HepG2 (cell line): ENCODE data around the gene ASPHD1. TPM values are rescaled to one million over a fixed set of nuclear protein-coding genes. Genes with fewer than 3 reads are reported as not detected.

Experiments
- ATAC-seq: fragments of 200-7000 bp; cut with Tn5 transposase; 3 replicates; pipeline ENCODE4 v1.9.1; 2020; ENCODE audit warnings: mild to moderate bottlenecking, moderate library complexity
- BruUV-seq: library from RNA; stranded (reverse); fragments of 400-500 nt; replicated peaks from 2 replicates; lab custom pipeline; 2021; lab: Mats Ljungman, UMichigan
- CTCF ChIA-PET: fragments of 300-600 bp; formaldehyde crosslinking; extraction: SDS; loops from one replicate; lab custom pipeline; 2021; ENCODE audit warnings: low total read pairs, inconsistent platforms, low intra/inter-chr PET ratio; lab: Yijun Ruan, JAX
- POLR2A ChIA-PET: fragments of 350-600 bp; sonication (Branson Sonifier 250); formaldehyde crosslinking; loops from one replicate; lab custom pipeline; 2020; ENCODE audit warnings: antibody characterized with exemption, inconsistent platforms; lab: Yijun Ruan, JAX
- DNase-seq: peaks from one replicate; pipeline ENCODE4 v3.0.0-alpha.2; 2015; ENCODE audit warnings: low spot score
- FAIRE-seq: peaks from 3 replicates; lab custom pipeline; 2011; peaks lifted over from hg19 to GRCh38; lab: Jason Lieb, UNC
- H2AFZ ChIP-seq: one replicate; pipeline ENCODE4 v1.6.1; 2011; ENCODE audit warnings: low read length, inconsistent platforms
- H3K27ac ChIP-seq: fragments of 300-600 bp; 3 replicates; pipeline ENCODE4 v1.8.0; 2011; ENCODE audit warnings: mixed run types, mild to moderate bottlenecking, mixed read lengths, low read length, inconsistent platforms; ENCODE audit not compliant: insufficient read depth; ENCODE audit errors: extremely low read length
- H3K27me3 ChIP-seq, 2 experiments: fragments of 200-600 bp in 1 of 2; 2 replicates in 1 of 2; 3 replicates in 1 of 2; pipeline versions ENCODE4 v1.6.0 to v1.8.0; 2011; ENCODE audit warnings: low read length in 2 of 2, mild to moderate bottlenecking in 2 of 2, moderate library complexity in 2 of 2, inconsistent platforms in 1 of 2; ENCODE audit not compliant: insufficient read depth in 2 of 2, control insufficient read depth in 1 of 2
- H3K36me3 ChIP-seq, 2 experiments: fragments of 200-600 bp in 1 of 2; replicated peaks in 1 of 2; 2 replicates in 1 of 2; 3 replicates in 1 of 2; pipeline versions ENCODE4 v1.5.1 to v1.8.0; 2011; ENCODE audit warnings: low read length in 2 of 2, inconsistent platforms in 1 of 2; ENCODE audit not compliant: insufficient read depth in 2 of 2, control insufficient read depth in 1 of 2
- H3K4me1 ChIP-seq: 2 replicates; pipeline ENCODE4 v1.5.1; 2012; ENCODE audit warnings: low read length, inconsistent platforms; ENCODE audit not compliant: insufficient read depth
- H3K4me2 ChIP-seq: 2 replicates; pipeline ENCODE4 v1.6.0; 2011; ENCODE audit warnings: low read depth, low read length, inconsistent platforms
- H3K4me3 ChIP-seq, 3 experiments: fragments of 200-600 bp in 1 of 3; sonication (generic), shearing (Covaris generic) in 1 of 3; replicated peaks in 1 of 3; 2 replicates each; pipeline ENCODE4 v1.5.1; 2011 to 2016; ENCODE audit warnings: low read length in 3 of 3, inconsistent platforms in 2 of 3, low read depth in 2 of 3, mild to moderate bottlenecking in 2 of 3, control low read depth in 1 of 3, mixed read lengths in 1 of 3; ENCODE audit not compliant: insufficient read depth in 1 of 3
- H3K79me2 ChIP-seq: one replicate; pipeline ENCODE4 v1.6.1; 2011; ENCODE audit warnings: low read length, inconsistent platforms; ENCODE audit not compliant: insufficient read depth
- H3K9ac ChIP-seq: 2 replicates; pipeline ENCODE4 v1.6.0; 2011; ENCODE audit warnings: mild to moderate bottlenecking, low read depth, low read length, inconsistent platforms; ENCODE audit not compliant: insufficient read depth
- H3K9me3 ChIP-seq: 2 replicates; pipeline ENCODE4 v1.5.1; 2012; ENCODE audit warnings: mild to moderate bottlenecking, low read length
- H4K20me1 ChIP-seq: 2 replicates; pipeline ENCODE4 v1.6.0; 2011; ENCODE audit warnings: inconsistent platforms, mild to moderate bottlenecking, low read length, moderate library complexity; ENCODE audit not compliant: insufficient read depth
- CTCF ChIP-seq: sonication (generic); formaldehyde crosslinking; IDR thresholded peaks from 2 replicates; pipeline ENCODE4 v1.5.0; 2020; ENCODE audit warnings: mild to moderate bottlenecking, missing genetic modification reagents, moderate library complexity
- FIP1L1 ChIP-seq: fragments of 200-400 bp; formaldehyde crosslinking; IDR thresholded peaks from 2 replicates; pipeline ENCODE4 v1.6.1; 2018; ENCODE audit warnings: low read depth, mild to moderate bottlenecking, low read length, moderate library complexity, borderline replicate concordance; ENCODE audit not compliant: insufficient read depth
- GLMP ChIP-seq: sonication (generic); formaldehyde crosslinking; IDR thresholded peaks from 2 replicates; pipeline ENCODE4 v1.9.0; 2021; ENCODE audit warnings: missing genetic modification reagents, mild to moderate bottlenecking, borderline replicate concordance
- GPN1 ChIP-seq: sonication (generic); formaldehyde crosslinking; IDR thresholded peaks from 2 replicates; pipeline ENCODE4 v1.5.1; 2020; ENCODE audit warnings: missing genetic modification reagents, borderline replicate concordance
- HHEX ChIP-seq: IDR thresholded peaks from 2 replicates; pipeline ENCODE4 v1.6.1; 2016; ENCODE audit warnings: control low read depth
- MLLT10 ChIP-seq: sonication (generic); formaldehyde crosslinking; IDR thresholded peaks from 2 replicates; pipeline ENCODE4 v1.4.0; 2020; ENCODE audit warnings: missing genetic modification reagents
- SIX4 ChIP-seq: sonication (generic); formaldehyde crosslinking; IDR thresholded peaks from 2 replicates; pipeline ENCODE4 v1.4.0; 2020; ENCODE audit warnings: missing genetic modification reagents
- TCF7L2 ChIP-seq: IDR thresholded peaks from 2 replicates; pipeline ENCODE4 v1.6.1; 2011; ENCODE audit warnings: mild to moderate bottlenecking, low read depth, low read length, moderate library complexity
- ZBTB14 ChIP-seq: sonication (generic); formaldehyde crosslinking; IDR thresholded peaks from 2 replicates; pipeline ENCODE4 v1.4.0; 2020; ENCODE audit warnings: missing genetic modification reagents
- ZBTB49 ChIP-seq: sonication (generic); formaldehyde crosslinking; IDR thresholded peaks from 2 replicates; pipeline ENCODE4 v1.4.0; 2020; ENCODE audit warnings: missing genetic modification reagents, borderline replicate concordance
- ZBTB7B ChIP-seq: sonication (generic); formaldehyde crosslinking; IDR thresholded peaks from 2 replicates; pipeline ENCODE4 v1.4.0; 2020; ENCODE audit warnings: missing genetic modification reagents
- ZNF276 ChIP-seq: sonication (generic); formaldehyde crosslinking; IDR thresholded peaks from 2 replicates; pipeline ENCODE4 v1.4.0; 2020; ENCODE audit warnings: mild to moderate bottlenecking, low read depth, missing genetic modification reagents
- ZNF317 ChIP-seq: sonication (generic); formaldehyde crosslinking; IDR thresholded peaks from 2 replicates; pipeline ENCODE4 v1.5.0; 2020; ENCODE audit warnings: mild to moderate bottlenecking, missing genetic modification reagents
- ZNF354B ChIP-seq: sonication (generic); formaldehyde crosslinking; IDR thresholded peaks from 2 replicates; pipeline ENCODE4 v1.8.0; 2022; ENCODE audit warnings: mild to moderate bottlenecking, missing genetic modification reagents
- ZNF44 ChIP-seq: sonication (generic); formaldehyde crosslinking; IDR thresholded peaks from 2 replicates; pipeline ENCODE4 v1.5.1; 2020; ENCODE audit warnings: mild to moderate bottlenecking, missing genetic modification reagents
- ZNF691 ChIP-seq: sonication (generic); formaldehyde crosslinking; IDR thresholded peaks from 2 replicates; pipeline ENCODE4 v1.4.0; 2020; ENCODE audit warnings: missing genetic modification reagents, low read depth, mild to moderate bottlenecking, borderline replicate concordance
- WGBS: methylation state at CpG from one replicate; pipeline ENCODE4 v1.1.6; 2017; ENCODE audit warnings: low lambda C conversion rate; 5-methylcytosine and 5-hydroxymethylcytosine counted together
- in situ Hi-C: cut with HindIII; loops from 2 replicates; pipeline ENCODE4 v1.10.0; 2017; ENCODE audit warnings: low pct_unique_long_range_greater_than_20kb; ENCODE audit not compliant: extremely low pct_ligation_motif_present
- intact Hi-C: fragments of 100-400 bp; cut with micrococcal nuclease; formaldehyde crosslinking; loops from one replicate; pipeline ENCODE4 v1.10.0; 2022; ENCODE audit not compliant: unreplicated experiment
- polyA plus RNA-seq, 8 experiments: library from polyadenylated mRNA; depleted of rRNA in 3 of 8; stranded (reverse) in 7 of 8; unstranded in 1 of 8; fragments of >200 nt; fragmentation: Illumina TruSeq in 4 of 8; extraction: Trizol in 4 of 8; gene quantifications; 2 replicates each; pipeline versions ENCODE4 v1.2.1 to v1.2.3, GENCODE V29; 2011 to 2016; ENCODE audit warnings: low read depth in 4 of 8, missing spikeins in 1 of 8, mixed read lengths in 1 of 8; ENCODE audit not compliant: insufficient read depth in 1 of 8
- total RNA-seq, 5 experiments: library from RNA; depleted of rRNA; stranded (reverse); fragments of >200 nt; fragmentation: Illumina TruSeq; extraction: Trizol; gene quantifications; 2 replicates each; pipeline ENCODE4 v1.2.3, GENCODE V29; 2016; ENCODE audit warnings: low read depth in 1 of 5

Gene ASPHD1
- total and polyA plus RNA-seq, 2 of the 13 experiments (the other 11 are each of a cell fraction or from before 2014, with no cell fraction given), result 13.1 to 19.7 TPM

GRCh38 chr16:29947897-29948296 is 47.6 kb downstream of the ASPHD1 start:
- ChIA-PET CTCF (no interaction called here), POLR2A (no interaction called here)
- Histone ChIP-seq H3K9me3 (peaks cover 8% of the 10 kb centered on the region; the same call in 1 of the 2 replicates), H3K27ac (no peak overlapping the region), H4K20me1 (no peaks in the 10 kb centered on the region), H3K9ac (no peak overlapping the region), H3K79me2 (no peaks in the 10 kb centered on the region), H3K36me3 (no peaks in the 10 kb centered on the region), H3K27me3 (peaks cover 0 to 10% of the 10 kb centered on the region in 2 experiments; a peak in 1 of 5 replicates), H3K4me2 (no peak overlapping the region), H2AFZ (no peak overlapping the region), H3K4me1 (peaks cover 36% of the 10 kb centered on the region), H3K4me3 (no peak overlapping the region)
- 1% methylated on average over 2 of the region's 2 CpGs for WGBS
- DNase-seq, result no peak
- no TSS peak for BruUV-seq
- in situ Hi-C loops (no loop called here), intact Hi-C loops (no loop called here)
- no peak for FAIRE-seq
- ATAC-seq, result no peak
- no peak for TF ChIP-seq ZBTB7B (CRISPR knock-in tag)
- TF ChIP-seq ZNF354B, result no peak
- no peak for TF ChIP-seq ZNF276 (CRISPR knock-in tag)
- no peak for TF ChIP-seq ZNF44
- TF ChIP-seq ZBTB49 (CRISPR knock-in tag), result no peak
- TF ChIP-seq ZNF691 (CRISPR knock-in tag), result no peak
- TF ChIP-seq TCF7L2, result no peak
- TF ChIP-seq ZBTB14 (CRISPR knock-in tag), result no peak
- TF ChIP-seq MLLT10 (CRISPR knock-in tag), result no peak
- TF ChIP-seq HHEX (CRISPR knock-in tag), result no peak
- no peak for TF ChIP-seq FIP1L1
- no peak for TF ChIP-seq GPN1
- TF ChIP-seq SIX4 (CRISPR knock-in tag), result no peak
- TF ChIP-seq CTCF, result no peak
- TF ChIP-seq GLMP (CRISPR knock-in tag), result no peak
- TF ChIP-seq ZNF317 (CRISPR knock-in tag), result no peak
